K562 (cell line): ENCODE data around the gene ZBTB20.
A peak's percentile ranks its signal among the peaks of the same experiment; 100 is the strongest.

Experiments
- CUX1 ChIP-seq: fragments of 200-800 bp; sonication (Bioruptor generic); IDR thresholded peaks from 2 replicates; pipeline ENCODE4 v1.6.1; 2016; ENCODE audit warnings: missing genetic modification characterization, missing compliant biosample characterization
- EGR1 ChIP-seq: fragments of 450-650 bp; conservative IDR thresholded peaks from 2 replicates; pipeline ENCODE4 v1.6.1; 2017; ENCODE audit warnings: mild to moderate bottlenecking
- EZH2 ChIP-seq: IDR thresholded peaks from 2 replicates; pipeline ENCODE4 v1.6.1; 2012; ENCODE audit warnings: low read depth, mild to moderate bottlenecking, inconsistent platforms, low read length, borderline replicate concordance
- GATAD2A ChIP-seq: fragments of 450-650 bp; IDR thresholded peaks from 2 replicates; pipeline ENCODE4 v1.6.1; 2017
- HDGF ChIP-seq: fragments of 450-650 bp; IDR thresholded peaks from 2 replicates; pipeline ENCODE4 v1.6.1; 2016
- JUNB ChIP-seq: fragments of 450-650 bp; formaldehyde crosslinking; conservative IDR thresholded peaks from 2 replicates; pipeline ENCODE4 v1.4.0; 2020; ENCODE audit warnings: mild to moderate bottlenecking
- MYNN ChIP-seq, 2 experiments: sonication (generic); formaldehyde crosslinking in 1 of 2; IDR thresholded peaks; 2 replicates each; pipeline versions ENCODE4 v1.5.0 to v1.6.1; 2016 to 2020; ENCODE audit warnings: antibody characterized with exemption in 1 of 2, missing genetic modification reagents in 1 of 2
- NR2C1 ChIP-seq, 2 experiments: fragments of 450-650 bp; IDR thresholded peaks; 2 replicates each; pipeline ENCODE4 v1.6.1; 2017; ENCODE audit warnings: mild to moderate bottlenecking in 2 of 2, antibody characterized with exemption in 1 of 2, inconsistent platforms in 1 of 2, missing compliant biosample characterization in 1 of 2, missing genetic modification characterization in 1 of 2
- POLR2A ChIP-seq: fragments of 450-650 bp; conservative IDR thresholded peaks from 2 replicates; pipeline ENCODE4 v1.6.1; 2016
- ZKSCAN1 ChIP-seq: fragments of 150-350 bp; IDR thresholded peaks from 2 replicates; pipeline ENCODE4 v1.6.1; 2016; ENCODE audit warnings: low read depth, low read length
- ZNF586 ChIP-seq: fragments of 450-650 bp; formaldehyde crosslinking; conservative IDR thresholded peaks from 2 replicates; pipeline ENCODE4 v1.4.0; 2020; ENCODE audit warnings: mild to moderate bottlenecking, moderate library complexity
- ZNF639 ChIP-seq, 2 experiments: fragments of 200-800 bp in 1 of 2; sonication (Bioruptor generic) in 1 of 2; sonication (generic) in 1 of 2; formaldehyde crosslinking in 1 of 2; IDR thresholded peaks in 1 of 2; conservative IDR thresholded peaks in 1 of 2; 2 replicates each; pipeline versions ENCODE4 v1.5.0 to v1.6.1; 2016 to 2020; ENCODE audit warnings: missing compliant biosample characterization in 1 of 2, missing genetic modification characterization in 1 of 2, missing genetic modification reagents in 1 of 2
- ZSCAN32 ChIP-seq: fragments of 450-650 bp; formaldehyde crosslinking; IDR thresholded peaks from 2 replicates; pipeline ENCODE4 v1.4.0; 2020; ENCODE audit warnings: mild to moderate bottlenecking, moderate library complexity
- TF ChIP-seq, protein P1 (sequence below), 3 experiments: IDR thresholded peaks in 2 of 3; conservative IDR thresholded peaks in 1 of 3; 2 replicates each; pipeline ENCODE4 v1.5.1; 2011 to 2012; ENCODE audit warnings: low read length in 3 of 3, mild to moderate bottlenecking in 3 of 3, control low read depth in 2 of 3, improper control_type of control experiment in 1 of 3, inconsistent platforms in 1 of 3, low read depth in 1 of 3, mixed read lengths in 1 of 3, moderate library complexity in 1 of 3; ENCODE audit not compliant: insufficient read depth in 2 of 3

DNA sequence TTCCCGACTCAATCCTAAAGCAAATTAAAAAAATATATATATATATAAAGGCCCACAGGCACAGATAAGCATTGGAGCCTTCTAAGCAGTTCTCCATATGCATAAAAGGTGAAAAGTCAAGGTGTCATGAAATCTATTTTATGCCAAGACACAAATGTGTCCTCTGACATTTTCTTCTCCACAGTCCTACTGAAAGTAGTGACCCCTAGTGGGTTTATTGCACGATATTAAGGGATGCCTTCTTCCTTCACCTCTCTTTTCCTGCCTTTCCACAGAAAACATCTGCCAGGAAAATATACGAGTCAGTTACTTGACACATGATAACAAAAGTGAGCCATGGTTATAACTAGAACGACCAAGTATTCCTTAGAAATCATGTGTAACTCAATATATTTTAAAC lies 550.1 kb downstream of the ZBTB20 start:
- TF ChIP-seq HDGF, result no peak
- TF ChIP-seq POLR2A, result no peak
- no peak for TF ChIP-seq MYNN (IDR thresholded peaks at IDR 0.05)
- no peak for TF ChIP-seq MYNN (CRISPR knock-in tag; IDR thresholded peaks at IDR 0.05)
- TF ChIP-seq, protein P1, sequence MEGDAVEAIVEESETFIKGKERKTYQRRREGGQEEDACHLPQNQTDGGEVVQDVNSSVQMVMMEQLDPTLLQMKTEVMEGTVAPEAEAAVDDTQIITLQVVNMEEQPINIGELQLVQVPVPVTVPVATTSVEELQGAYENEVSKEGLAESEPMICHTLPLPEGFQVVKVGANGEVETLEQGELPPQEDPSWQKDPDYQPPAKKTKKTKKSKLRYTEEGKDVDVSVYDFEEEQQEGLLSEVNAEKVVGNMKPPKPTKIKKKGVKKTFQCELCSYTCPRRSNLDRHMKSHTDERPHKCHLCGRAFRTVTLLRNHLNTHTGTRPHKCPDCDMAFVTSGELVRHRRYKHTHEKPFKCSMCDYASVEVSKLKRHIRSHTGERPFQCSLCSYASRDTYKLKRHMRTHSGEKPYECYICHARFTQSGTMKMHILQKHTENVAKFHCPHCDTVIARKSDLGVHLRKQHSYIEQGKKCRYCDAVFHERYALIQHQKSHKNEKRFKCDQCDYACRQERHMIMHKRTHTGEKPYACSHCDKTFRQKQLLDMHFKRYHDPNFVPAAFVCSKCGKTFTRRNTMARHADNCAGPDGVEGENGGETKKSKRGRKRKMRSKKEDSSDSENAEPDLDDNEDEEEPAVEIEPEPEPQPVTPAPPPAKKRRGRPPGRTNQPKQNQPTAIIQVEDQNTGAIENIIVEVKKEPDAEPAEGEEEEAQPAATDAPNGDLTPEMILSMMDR (IDR thresholded peaks at IDR 0.05 in 2 of 3, conservative IDR thresholded peaks at IDR 0.05 in 1 of 3; ENCODE audit: insufficient read depth in 2 of 3, low read depth in 1 of 3, low read length in 3 of 3), result 0 out of 6 replicates have a peak, but pooled peaks of 1 of the 3 experiments have one; percentile 5
- TF ChIP-seq CUX1 (CRISPR knock-in tag), result no peak
- TF ChIP-seq ZKSCAN1, result no peak
- TF ChIP-seq EGR1, result no peak
- TF ChIP-seq EZH2, result no peak
- TF ChIP-seq GATAD2A, result no peak
- TF ChIP-seq JUNB (CRISPR knock-in tag), result no peak
- TF ChIP-seq ZSCAN32 (CRISPR knock-in tag), result no peak
- no peak for TF ChIP-seq ZNF586 (CRISPR knock-in tag)
- no peak for TF ChIP-seq NR2C1 (IDR thresholded peaks at IDR 0.05)
- no peak for TF ChIP-seq NR2C1 (tag; IDR thresholded peaks at IDR 0.05)
- no peak for TF ChIP-seq ZNF639 (CRISPR knock-in tag; conservative IDR thresholded peaks at IDR 0.05 in 1 of 2, IDR thresholded peaks at IDR 0.05 in 1 of 2)
